ENCODE data around the gene NADK2. TPM values are rescaled to one million over a fixed set of nuclear protein-coding genes. Genes with fewer than 3 reads are reported as not detected.
A peak's percentile ranks its signal among the peaks of the same experiment; 100 is the strongest.

NADK2 gene
- total and polyA plus RNA-seq, 9 of the 15 experiments (the other 6 are each of a cell fraction or from before 2014, with no cell fraction given), result 10.6 to 41.0 (median 24.0) TPM

- TF ChIP-seq MTF1 (CRISPR knock-in tag; IDR thresholded peaks at IDR 0.05; ENCODE audit: borderline replicate concordance) (no peak), BRD9 (IDR thresholded peaks at IDR 0.05; ENCODE audit: low read depth, partially characterized antibody) (peak; percentile 72), HNRNPH1 (optimal IDR thresholded peaks at IDR 0.05; ENCODE audit: low read depth, low read length) (no peak), LEF1 (IDR thresholded peaks at IDR 0.05) (no peak), PTRF (tag; IDR thresholded peaks at IDR 0.05) (no peak), PPARD (CRISPR knock-in tag; IDR thresholded peaks at IDR 0.05) (no peak), PHF20 (IDR thresholded peaks at IDR 0.05; ENCODE audit: partially characterized antibody) (no peak), RFX1 (IDR thresholded peaks at IDR 0.05) (no peak), EZH2 (IDR thresholded peaks at IDR 0.05; ENCODE audit: borderline replicate concordance, low read depth, low read length) (no peak), ZBTB40 (IDR thresholded peaks at IDR 0.05) (no peak), ZBTB40 (CRISPR knock-in tag; IDR thresholded peaks at IDR 0.05) (no peak), MEIS2 (IDR thresholded peaks at IDR 0.05; ENCODE audit: partially characterized antibody) (no peak), NCOR1 (IDR thresholded peaks at IDR 0.05) (no peak), SRSF1 (IDR thresholded peaks at IDR 0.05; ENCODE audit: low read depth, low read length) (no peak), ID3 (CRISPR knock-in tag; IDR thresholded peaks at IDR 0.05) (no peak), ID3 (tag; IDR thresholded peaks at IDR 0.05) (0 out of 2 replicates have a peak, but pooled peaks have one; percentile 11), PCBP1 (IDR thresholded peaks at IDR 0.05; ENCODE audit: low read depth, low read length, poor library complexity, severe bottlenecking) (no peak), MAFK (IDR thresholded peaks at IDR 0.05; ENCODE audit: low read length) (no peak)
Measured at GRCh38 chr5:36240779-36241630, 720 bp downstream of the NADK2 start (continued).

Data from K562 (cell line).